Measurements from ENCODE around the gene FOXC2. TPM values are rescaled to one million over a fixed set of nuclear protein-coding genes. Genes with fewer than 3 reads are reported as not detected.

The FOXC2 gene
- total and polyA plus RNA-seq, 2 donors (not counting 1 experiment from before 2014, with no cell fraction given): 0.50 to 1.1 TPM

GRCh38 chr16:86524029-86524428 is 42.6 kb upstream of the FOXC2 start:
- TF ChIP-seq EZH2 (IDR thresholded peaks at IDR 0.05; ENCODE audit: low read length, missing control alignments): no peak
- Histone ChIP-seq H3K9ac (ENCODE audit: insufficient read depth, low read length) (no peak overlapping the region), H3K27me3 (ENCODE audit: control insufficient read depth, insufficient read depth, low read length) (no peaks in the 10 kb centered on the region)

DNA sequence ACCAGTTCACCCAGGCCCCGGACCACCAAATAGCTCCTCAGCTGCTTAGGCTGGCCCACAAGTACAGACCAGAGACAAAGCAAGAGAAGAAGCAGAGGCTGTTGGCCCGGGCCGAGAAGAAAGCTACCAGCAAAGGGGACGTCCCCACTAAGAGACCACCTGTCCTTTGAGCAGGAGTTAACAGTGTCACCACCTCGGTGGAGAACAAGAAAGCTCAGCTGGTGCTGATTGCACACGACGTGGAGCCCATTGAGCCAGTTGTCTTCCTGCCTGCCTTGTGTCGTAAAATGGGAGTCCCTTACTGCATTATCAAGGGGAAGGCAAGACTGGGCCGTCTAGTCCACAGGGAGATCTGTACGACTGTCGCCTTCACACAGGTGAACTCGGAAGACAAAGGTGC is 40.9 kb upstream of the FOXC2 start:
- Histone ChIP-seq H3K9ac (ENCODE audit: insufficient read depth, low read length) (no peak overlapping the region), H3K36me3 (ENCODE audit: control insufficient read depth, insufficient read depth, low read length) (no peaks in the 10 kb centered on the region), H3K27ac (ENCODE audit: insufficient read depth, low read length) (no peak overlapping the region), H3K27me3 (ENCODE audit: control insufficient read depth, insufficient read depth, low read length) (no peaks in the 10 kb centered on the region), H3K4me2 (ENCODE audit: extremely low read depth, insufficient read depth, low read length) (no peak overlapping the region), H2AFZ (ENCODE audit: low read length) (no peak overlapping the region), H3K4me1 (ENCODE audit: control insufficient read depth, extremely low read depth, insufficient read depth, low read length) (peaks cover 2% of the 10 kb centered on the region), H4K20me1 (ENCODE audit: control insufficient read depth, extremely low read depth, insufficient read depth, low read length) (no peaks in the 10 kb centered on the region), H3K9me3 (ENCODE audit: control insufficient read depth, insufficient read depth, low read depth, low read length) (no peaks in the 10 kb centered on the region), H3K4me3 (replicated peaks in 1 of 4; ENCODE audit: control extremely low read depth in 1 of 4, insufficient read depth in 1 of 4, low read depth in 3 of 4, low read length in 4 of 4) (no peak overlapping the region), H3K79me2 (ENCODE audit: control insufficient read depth, insufficient read depth, low read length) (no peaks in the 10 kb centered on the region)
- TF ChIP-seq EZH2 (IDR thresholded peaks at IDR 0.05; ENCODE audit: low read length, missing control alignments): no peak
- TF ChIP-seq, protein P1, sequence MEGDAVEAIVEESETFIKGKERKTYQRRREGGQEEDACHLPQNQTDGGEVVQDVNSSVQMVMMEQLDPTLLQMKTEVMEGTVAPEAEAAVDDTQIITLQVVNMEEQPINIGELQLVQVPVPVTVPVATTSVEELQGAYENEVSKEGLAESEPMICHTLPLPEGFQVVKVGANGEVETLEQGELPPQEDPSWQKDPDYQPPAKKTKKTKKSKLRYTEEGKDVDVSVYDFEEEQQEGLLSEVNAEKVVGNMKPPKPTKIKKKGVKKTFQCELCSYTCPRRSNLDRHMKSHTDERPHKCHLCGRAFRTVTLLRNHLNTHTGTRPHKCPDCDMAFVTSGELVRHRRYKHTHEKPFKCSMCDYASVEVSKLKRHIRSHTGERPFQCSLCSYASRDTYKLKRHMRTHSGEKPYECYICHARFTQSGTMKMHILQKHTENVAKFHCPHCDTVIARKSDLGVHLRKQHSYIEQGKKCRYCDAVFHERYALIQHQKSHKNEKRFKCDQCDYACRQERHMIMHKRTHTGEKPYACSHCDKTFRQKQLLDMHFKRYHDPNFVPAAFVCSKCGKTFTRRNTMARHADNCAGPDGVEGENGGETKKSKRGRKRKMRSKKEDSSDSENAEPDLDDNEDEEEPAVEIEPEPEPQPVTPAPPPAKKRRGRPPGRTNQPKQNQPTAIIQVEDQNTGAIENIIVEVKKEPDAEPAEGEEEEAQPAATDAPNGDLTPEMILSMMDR (conservative IDR thresholded peaks at IDR 0.05 in 1 of 2, IDR thresholded peaks at IDR 0.05 in 1 of 2; ENCODE audit: low read depth in 1 of 2, low read length in 2 of 2): no peak
- no peak for DNase-seq (ENCODE audit: low read depth in 2 of 2)

More at GRCh38 chr16:86524029-86524428, 42.6 kb upstream of the FOXC2 start:
- H3K9me3 ChIP-seq (ENCODE audit: control insufficient read depth, insufficient read depth, low read depth, low read length): no peaks in the 10 kb centered on the region
- no peak overlapping the region for H3K4me3 ChIP-seq (replicated peaks in 1 of 4; ENCODE audit: control extremely low read depth in 1 of 4, insufficient read depth in 1 of 4, low read depth in 3 of 4, low read length in 4 of 4)
- H3K4me2 ChIP-seq (ENCODE audit: extremely low read depth, insufficient read depth, low read length): no peak overlapping the region
- no peak overlapping the region for H3K27ac ChIP-seq (ENCODE audit: insufficient read depth, low read length)
- no peaks in the 10 kb centered on the region for H3K36me3 ChIP-seq (ENCODE audit: control insufficient read depth, insufficient read depth, low read length)
- no peak for DNase-seq (ENCODE audit: low read depth in 2 of 2)
- peaks cover 3% of the 10 kb centered on the region for H3K79me2 ChIP-seq (ENCODE audit: control insufficient read depth, insufficient read depth, low read length)
- H4K20me1 ChIP-seq (ENCODE audit: control insufficient read depth, extremely low read depth, insufficient read depth, low read length): no peaks in the 10 kb centered on the region
- H2AFZ ChIP-seq (ENCODE audit: low read length): no peak overlapping the region
- peaks cover 8% of the 10 kb centered on the region for H3K4me1 ChIP-seq (ENCODE audit: control insufficient read depth, extremely low read depth, insufficient read depth, low read length)

DNA sequence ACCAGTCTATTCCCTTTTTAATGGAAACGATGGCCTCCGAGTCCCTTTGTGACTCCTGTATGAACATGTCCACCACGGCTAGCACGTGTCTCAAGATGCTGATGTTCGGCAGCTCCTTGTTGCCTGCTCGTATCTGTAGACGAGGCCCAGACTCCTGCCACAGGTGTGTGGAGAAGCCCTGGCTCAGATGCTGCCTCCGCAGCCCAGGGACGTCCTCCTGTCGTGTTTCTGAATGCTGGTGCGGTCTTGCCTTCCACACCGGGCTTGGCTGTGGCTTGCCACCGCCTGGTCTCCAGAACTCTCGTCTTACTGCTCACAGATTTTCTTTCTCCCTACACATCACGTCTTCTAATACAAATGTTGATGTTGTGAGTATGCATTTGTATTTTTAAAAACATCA is 39.3 kb upstream of the FOXC2 start:
- TF ChIP-seq, protein P1 (conservative IDR thresholded peaks at IDR 0.05 in 1 of 2, IDR thresholded peaks at IDR 0.05 in 1 of 2; ENCODE audit: low read depth in 1 of 2, low read length in 2 of 2): no peak
- no peak for TF ChIP-seq EZH2 (IDR thresholded peaks at IDR 0.05; ENCODE audit: low read length, missing control alignments)
- H3K4me2 ChIP-seq (ENCODE audit: extremely low read depth, insufficient read depth, low read length): no peak overlapping the region

More for the DNA sequence above, 39.3 kb upstream of the FOXC2 start:
- peaks cover 3% of the 10 kb centered on the region for H3K36me3 ChIP-seq (ENCODE audit: control insufficient read depth, insufficient read depth, low read length)
- no peaks in the 10 kb centered on the region for H3K4me1 ChIP-seq (ENCODE audit: control insufficient read depth, extremely low read depth, insufficient read depth, low read length)
- H3K9ac ChIP-seq (ENCODE audit: insufficient read depth, low read length): no peak overlapping the region
- no peak overlapping the region for H3K27ac ChIP-seq (ENCODE audit: insufficient read depth, low read length)
- no peaks in the 10 kb centered on the region for H3K9me3 ChIP-seq (ENCODE audit: control insufficient read depth, insufficient read depth, low read depth, low read length)
- H3K4me3 ChIP-seq (replicated peaks in 1 of 4; ENCODE audit: control extremely low read depth in 1 of 4, insufficient read depth in 1 of 4, low read depth in 3 of 4, low read length in 4 of 4): no peak overlapping the region
- H3K27me3 ChIP-seq (ENCODE audit: control insufficient read depth, insufficient read depth, low read length): no peaks in the 10 kb centered on the region
- H2AFZ ChIP-seq (ENCODE audit: low read length): no peak overlapping the region
- no peaks in the 10 kb centered on the region for H4K20me1 ChIP-seq (ENCODE audit: control insufficient read depth, extremely low read depth, insufficient read depth, low read length)
- DNase-seq (ENCODE audit: low read depth in 2 of 2): no peak
- H3K79me2 ChIP-seq (ENCODE audit: control insufficient read depth, insufficient read depth, low read length): no peaks in the 10 kb centered on the region
